GM19043 (cell line): ENCODE data around the gene FBXW8.
"Not testable (repeated sequence)": the region's sequence is repeated elsewhere in the genome, so short reads cannot be mapped to it uniquely, and the experiment has no call there.

ENCODE experiments used
- ATAC-seq: cut with Tn5 transposase; IDR thresholded peaks from one replicate; pipeline ENCODE4 v1.9.1; 2021; ENCODE audit warnings: low read depth; ENCODE audit not compliant: unreplicated experiment

Gene FBXW8

DNA sequence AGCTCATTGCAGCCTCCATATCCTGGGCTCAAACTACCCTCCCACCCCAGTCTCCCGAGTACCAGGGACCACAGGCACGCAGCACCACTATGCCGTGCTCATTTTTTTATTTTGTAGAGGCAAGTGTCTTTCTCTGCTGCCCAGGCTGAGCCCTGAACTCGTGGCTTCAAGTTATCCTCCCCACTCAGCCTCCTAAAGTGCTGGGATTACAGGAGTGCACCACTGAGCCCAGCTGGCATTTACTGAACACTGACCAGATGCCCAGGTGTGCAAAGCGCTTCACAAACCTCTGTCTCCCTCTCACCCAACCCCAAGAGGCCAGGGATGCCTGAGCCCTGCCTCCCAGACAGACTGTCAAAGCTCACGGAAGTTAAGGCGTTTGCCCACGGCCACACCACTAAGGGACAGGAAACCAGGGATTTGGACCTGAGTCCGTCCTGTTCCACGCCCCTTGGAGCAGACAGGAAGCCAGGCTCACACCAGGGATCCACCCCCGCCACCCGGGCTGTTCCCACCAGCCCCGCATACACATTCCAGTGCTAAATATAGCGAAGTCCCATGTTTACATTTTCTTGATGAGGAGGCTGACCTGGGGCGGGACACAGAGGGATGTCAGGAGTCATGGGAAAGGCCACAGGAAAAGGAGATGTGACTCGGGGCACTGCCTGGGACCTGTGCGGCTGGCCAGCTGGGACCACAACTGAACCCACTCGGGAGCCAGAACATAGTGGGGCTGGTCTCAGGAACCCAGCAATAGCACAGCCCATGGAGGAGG, 137.2 kb downstream of the FBXW8 start:
- no peak for ATAC-seq

DNA sequence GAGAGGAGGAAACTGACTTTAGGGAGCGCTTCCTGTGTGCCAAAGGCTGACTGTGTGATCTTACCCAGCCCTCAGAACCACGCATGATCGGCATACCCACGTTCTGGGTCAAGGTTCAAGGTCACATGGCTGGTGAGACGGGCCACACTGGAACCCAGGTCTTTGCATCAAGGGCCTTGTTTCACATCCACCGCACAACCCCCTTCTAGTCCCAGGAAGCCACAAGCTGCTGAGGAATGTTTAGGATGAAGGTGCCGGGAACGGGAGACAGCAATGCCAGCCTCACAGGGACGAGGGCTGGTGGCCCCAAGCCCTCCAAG, 137.8 kb downstream of the FBXW8 start:
- no peak for ATAC-seq

DNA sequence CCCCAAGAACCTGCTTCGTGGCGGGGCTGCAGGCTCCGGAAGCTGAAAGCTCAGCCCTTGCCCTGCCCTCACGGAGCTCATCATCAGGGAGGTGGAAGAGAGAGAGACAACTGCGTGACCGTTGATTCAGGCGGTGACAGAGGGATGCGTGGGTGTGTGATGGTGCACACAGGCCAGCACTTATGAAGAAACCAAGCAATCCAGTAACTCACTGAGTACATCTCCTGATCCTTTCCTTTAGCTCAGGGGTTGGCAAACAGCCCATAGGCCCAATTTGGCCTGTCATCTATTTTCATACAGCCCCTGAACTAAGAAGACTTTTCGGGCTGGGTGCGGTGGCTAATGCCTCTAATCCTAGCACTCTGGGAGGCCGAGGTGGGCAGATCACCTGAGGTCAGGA, 138.5 kb downstream of the FBXW8 start:
- ATAC-seq: no peak

DNA sequence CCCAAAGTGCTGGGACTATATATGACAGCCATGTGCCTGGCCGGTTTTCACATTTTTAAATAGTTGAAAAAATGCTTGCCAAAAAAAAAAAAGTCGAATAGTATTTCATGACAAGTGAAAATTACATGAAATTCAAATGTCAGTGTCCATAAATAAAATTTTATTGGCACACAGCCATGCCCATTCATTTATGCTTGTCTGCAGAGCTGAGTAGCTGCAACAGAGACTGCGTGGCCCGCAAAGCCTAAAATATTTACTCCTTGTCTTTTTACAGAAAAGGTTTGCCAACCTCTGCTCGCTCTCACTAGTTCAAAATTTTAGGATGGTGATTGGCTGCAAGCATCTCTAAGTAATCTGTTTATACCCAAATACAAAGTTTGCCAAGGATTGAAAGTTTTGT, 139.3 kb downstream of the FBXW8 start:
- ATAC-seq: no peak

DNA sequence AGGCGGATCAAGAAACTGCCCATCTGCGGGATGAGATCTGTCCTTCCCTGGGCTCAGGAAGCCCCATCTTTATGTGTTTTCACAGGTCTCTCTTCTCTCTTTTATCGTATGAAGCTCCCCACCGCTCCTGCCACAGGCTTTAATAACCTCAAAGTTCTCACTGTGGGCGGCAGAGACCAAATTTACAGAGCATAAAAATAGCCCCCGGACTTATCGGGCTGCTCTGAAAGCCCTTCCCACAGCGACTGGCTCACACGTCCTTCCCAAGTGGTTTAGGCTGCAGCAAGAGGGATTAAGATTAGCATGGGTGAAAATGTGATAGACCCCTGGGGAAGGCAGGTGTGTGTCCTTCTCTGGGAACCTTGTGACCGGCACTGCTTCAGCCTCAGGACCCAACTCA, 140.6 kb downstream of the FBXW8 start:
- ATAC-seq: no peak

DNA sequence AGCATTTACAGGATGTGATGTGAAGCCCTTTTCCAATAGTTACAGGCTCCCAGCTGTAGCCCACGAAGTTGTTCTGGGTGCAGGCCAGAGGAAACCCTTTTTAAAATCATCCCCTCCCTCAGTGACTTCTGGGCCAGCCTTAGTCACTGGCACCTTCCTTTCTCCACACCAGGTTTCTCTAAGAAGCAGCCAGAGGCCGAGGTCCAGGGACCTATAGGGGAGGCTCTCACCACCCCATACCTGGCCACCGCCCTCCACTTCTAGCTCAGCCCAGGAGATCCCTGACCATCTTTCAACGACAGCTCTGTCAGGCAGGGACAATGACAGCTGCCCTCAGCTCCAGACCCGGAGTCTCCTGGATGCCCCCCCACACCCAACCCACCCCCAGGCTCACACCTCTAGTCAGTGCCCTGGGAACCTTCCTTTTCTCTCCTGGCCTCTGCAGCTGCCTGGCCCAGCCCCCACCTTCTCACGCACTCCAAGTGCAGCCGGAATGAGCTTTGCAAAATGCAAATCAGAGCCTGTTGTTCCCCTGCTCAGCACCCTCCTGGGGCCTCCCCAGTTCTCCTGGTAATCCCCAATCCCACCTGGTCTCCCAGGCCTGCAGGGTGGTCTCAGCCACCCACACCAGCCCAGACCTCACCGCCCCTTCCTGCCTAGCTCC, 141.8 kb downstream of the FBXW8 start:
- ATAC-seq: peak; percentile 45

DNA sequence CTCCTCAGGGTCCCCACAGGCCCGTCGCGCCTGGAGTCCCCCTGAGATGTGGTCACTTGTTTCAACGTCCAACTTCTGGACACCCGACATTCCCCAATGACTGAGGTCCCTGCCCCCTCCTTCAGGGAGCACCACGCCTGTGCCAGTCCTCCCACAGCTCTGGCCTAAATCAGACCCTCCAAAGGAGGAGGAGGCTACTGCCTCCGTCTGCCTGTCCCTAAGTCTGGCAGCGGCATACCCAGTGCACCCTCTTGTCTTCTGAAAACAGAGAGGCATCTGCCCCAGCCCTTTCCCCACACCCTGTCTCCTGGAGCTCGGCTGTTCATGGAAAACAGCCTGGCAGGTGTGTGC, 142.3 kb downstream of the FBXW8 start:
- no peak for ATAC-seq

DNA sequence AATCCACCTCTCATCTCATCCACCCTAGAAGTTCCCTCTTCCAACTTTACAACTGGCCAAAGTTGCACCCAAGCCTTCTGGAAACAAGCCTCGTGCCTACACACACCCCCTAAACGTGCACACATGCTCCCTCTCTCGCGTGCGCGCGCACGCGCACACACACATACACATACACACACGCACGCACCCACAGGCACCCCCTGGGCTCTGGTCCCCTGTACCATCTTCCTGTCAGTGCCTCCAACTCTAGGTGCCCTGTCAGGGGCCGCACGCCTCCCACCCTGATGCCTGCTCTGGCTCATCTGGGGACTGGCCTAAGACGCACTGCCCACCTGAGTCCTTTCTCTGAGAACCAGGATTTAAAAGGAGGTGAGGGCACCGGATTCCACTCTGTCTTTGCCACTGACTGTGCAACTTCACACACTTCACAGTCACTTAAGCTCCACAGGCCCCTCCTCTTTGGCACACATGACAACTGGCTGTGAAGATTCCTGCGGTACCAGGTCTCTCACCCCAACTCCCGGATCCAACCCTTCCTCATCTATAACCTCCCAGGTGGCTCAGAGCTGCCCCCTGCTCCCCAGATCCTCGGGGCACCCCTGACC, 142.9 kb downstream of the FBXW8 start:
- no peak for ATAC-seq

DNA sequence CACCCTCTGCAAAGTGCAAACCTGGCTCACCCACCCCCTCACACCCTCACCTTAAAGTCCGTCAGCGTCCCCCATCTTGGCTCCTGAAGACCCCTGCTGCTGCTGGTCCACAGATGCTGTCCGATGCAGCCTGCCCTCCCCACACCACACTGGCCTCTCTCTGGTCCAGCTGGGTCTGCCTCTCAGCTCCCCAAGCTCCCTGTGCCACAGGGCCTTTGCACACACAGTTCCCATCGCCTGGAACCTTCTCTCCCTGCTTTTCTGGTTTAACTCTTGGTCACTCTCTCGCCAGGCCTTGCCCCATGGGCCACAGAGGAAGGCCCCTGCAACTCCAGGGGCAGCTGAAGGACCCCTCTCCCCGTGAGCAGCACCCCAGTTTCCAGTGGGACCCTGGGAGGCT, 143.5 kb downstream of the FBXW8 start:
- no peak for ATAC-seq

DNA sequence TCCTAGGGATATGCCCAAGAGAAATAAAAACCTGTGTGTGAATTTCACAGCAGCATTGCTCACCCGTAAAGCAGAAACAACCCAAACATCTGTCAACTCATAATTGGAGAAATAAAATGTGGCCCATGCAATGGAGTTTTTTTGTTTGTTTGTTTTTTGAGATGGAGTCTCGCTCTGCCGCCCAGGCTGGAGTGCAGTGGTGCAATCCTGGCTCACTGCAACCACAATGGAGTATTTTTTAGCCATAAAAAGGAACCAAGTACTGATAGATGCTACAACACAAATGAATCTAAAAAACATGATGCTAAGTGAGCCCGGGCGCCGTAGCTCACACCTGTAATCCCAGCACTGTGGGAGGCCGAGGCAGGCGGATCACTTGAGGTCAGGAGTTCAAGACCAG, 146.9 kb downstream of the FBXW8 start:
- not testable (repeated sequence) for ATAC-seq

DNA sequence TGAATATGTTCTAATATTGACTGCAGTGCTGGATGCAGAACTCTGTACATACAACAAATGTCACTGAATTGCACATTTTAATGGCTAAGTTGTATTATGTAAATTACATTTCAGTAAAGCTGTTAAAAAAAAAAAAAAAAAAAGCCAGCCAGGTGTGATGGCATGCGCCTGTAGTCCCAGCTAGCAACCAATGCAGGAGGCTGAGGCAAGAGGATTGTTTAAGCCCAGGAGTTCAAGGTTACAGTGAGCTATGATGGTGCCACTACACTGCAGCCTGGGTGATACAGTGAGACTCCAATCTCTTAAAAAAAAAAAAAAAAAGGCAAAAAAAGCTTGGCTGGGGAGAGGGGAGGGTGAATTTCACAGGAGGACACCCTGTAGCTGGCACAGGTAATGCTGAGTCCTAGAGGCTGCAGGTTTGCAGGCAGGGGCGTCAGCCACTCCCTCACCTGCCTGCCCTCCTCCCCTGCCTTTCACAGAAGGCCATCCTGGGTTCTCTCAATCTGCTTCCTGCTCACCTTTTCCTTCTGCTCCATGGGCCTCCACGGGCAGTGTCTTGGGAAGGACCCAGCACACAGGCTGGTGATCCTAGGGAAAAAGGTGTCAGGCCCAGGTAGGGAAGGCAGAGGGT, 147.8 kb downstream of the FBXW8 start:
- ATAC-seq: no peak

DNA sequence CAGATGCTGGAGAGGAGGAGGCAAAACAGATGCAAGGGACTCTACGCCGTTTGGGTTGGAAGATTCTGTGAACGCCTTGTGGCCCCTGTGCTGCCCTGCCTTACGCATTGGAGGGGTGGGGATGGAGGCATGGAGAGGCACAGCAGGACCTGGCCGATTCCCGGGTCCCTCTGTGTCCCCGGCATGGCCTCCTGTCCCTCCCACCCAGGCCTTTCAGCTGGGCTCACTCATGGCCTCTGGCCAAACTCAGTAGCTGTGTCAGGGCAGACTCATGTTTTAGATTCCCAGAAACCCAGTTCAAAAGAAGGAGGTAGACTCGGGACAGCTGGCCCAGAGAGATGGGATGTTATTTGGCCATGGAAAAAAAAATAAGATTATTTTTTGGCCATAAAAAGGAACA, 148.4 kb downstream of the FBXW8 start:
- no peak for ATAC-seq

DNA sequence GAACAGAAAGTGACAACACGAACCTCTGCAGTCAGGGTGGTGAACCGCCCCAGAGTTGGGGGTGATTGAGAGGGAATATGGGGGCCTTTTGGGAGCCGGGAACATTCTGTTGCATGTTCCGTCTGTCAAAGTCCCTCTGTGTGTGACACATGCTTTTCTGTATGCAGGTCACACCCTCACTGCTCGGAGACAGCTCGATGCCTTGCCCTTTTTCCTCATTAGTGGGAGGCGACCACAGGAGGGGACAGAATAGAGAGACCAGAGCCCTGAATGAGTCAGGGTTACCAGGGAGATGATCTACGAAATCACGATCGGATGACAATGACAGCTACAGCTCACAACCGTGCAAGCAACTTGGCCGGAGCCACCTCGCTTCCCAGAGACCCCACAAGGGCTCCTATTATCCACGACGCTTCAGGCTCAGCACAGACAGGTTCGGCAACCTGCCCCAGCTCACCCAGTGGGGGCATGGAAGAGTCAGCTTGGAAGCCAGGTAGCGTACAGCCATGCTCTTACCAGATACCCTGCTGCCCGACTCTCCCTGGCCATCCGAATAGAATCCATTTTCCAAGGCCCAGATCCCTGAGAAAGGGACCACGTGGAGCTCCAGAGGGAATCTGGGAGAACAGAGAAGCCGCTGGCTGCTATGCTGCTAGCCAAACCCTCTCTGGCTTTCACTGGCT, 149.6 kb downstream of the FBXW8 start:
- ATAC-seq: no peak

DNA sequence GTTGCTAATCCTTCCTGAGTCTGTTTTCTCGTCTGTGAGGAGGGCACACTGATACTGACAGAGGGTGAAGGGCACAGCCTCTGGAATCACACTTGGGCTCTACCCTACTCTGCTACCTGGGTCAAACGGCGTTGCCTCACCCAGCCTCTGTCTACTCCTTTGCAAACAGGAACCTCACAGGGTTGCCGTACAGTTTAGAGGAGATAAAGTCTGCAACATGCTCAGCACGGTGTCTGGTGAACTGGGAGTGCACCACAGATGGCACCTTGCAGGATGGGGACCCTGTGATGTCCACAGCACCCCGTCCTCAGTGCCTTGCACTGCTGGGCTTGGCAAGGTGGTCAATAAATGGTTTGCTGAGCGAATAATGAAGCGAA, 150.2 kb downstream of the FBXW8 start:
- no peak for ATAC-seq

DNA sequence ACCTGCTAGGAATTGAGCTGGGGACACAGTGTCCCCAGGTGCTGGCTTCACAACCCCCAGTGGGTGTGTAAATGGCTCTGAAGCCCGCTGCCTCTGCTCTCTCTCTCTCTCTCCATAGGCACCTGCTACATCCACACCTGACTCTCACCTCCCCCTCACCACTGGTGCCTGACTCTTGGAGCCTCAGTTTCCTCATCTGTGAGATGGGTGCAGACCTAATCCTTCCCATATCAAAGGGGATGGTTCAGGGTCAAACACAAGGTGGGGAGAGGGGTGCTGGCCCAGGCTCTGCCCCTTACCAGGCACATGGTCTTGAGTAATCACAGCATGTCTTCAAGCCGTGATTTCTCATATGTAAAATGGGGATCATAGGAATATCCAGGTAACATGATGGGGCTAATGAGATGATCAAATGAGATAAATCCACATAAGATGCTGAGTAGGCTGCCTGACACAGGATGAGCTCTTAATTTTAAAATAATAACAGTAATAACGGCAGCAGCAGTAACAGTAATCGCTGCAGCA, 150.9 kb downstream of the FBXW8 start:
- no peak for ATAC-seq

DNA sequence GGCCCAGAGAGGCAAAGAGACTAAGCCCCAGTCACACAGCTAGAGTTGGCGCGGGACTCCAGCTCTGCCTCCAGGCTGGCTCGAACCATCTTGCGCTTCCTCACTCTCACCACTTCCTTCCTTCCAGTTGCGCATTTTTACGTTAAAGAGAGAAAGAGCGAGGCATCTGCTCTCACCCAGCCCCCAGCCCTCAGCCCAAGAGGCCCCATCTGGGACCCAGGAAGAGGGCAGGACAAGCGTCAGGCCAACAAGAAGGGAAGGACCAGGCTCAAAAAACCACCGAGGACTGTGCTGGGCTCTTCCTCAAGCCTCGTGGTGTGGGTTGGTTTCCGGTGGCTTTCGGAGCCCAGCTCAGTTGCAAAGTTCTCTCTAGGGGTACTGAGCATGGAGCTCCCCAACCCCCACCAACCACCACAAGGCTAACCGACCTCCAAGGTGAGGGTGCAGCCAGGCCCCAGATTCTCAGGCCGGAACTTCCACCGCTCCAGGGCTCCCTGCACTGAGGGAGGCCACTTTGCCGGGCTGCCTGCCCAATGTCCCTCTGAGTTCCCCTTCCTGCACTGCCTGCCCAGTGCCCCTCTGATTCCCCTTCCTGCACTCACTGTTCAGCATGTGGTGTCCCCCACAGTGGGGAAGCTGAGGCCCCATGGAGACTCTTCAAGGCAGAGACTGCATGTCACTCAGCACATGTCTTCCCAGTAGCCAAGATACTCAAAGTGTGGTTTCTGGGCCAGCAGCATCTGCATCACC, 152.6 kb downstream of the FBXW8 start:
- peak; percentile 63 for ATAC-seq

DNA sequence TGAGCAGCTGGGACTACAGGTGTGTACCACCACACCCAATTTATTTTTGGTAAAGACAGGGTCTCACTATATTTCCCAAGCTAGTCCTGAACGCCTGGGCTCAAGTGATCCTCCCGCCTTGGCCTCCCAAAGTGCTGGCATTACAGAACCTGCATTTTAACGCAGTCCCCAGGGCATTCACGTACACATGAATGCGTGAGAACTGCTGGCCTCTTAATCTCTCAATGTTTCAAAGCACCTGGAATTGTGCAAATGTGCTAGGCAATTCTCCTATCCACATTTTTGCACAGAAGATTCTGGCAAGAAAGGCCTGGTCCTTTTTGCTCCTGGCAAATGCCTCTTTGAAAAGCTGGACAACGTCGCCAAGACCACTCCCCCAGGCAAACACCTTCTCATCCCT, 153.3 kb downstream of the FBXW8 start:
- ATAC-seq: no peak

DNA sequence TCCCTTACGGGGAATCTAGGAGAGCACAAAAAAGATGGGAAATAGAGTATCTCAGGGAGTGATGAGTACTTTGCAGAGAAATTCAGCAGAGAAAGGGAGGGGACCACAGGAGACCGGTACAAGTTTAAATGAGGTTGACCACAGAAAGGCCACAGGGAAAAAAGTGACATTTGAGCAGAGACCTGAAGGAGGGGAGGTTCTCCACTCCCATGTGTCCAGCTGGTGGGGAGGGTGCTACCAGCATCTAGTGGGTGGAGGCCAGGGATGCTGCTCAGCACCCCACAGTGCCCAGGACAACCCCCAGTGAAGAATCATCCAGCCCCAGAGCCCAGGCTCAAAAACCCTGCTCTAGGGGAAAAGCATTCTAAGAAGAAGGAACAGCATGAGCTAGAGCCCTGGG, 153.8 kb downstream of the FBXW8 start:
- ATAC-seq: no peak

DNA sequence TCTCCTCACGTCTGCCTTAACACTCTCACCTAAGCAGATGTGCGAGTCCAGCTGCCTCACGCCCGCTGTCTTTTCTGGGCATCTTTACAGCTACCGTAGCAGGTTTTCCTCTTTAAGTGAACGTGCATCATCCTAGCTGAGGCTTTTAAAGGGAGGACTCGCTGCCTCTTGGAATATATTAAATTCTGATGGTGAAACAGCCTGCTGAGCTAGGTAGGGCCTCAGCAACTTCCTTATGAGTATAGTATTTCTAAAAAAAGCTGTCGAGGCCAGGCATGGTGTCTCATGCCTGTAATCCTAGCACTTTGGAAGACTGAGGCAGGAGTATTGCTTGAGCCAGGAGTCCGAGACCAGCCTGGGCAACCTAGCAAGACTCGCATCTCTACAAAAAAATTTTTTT, 156.3 kb downstream of the FBXW8 start:
- ATAC-seq: no peak

DNA sequence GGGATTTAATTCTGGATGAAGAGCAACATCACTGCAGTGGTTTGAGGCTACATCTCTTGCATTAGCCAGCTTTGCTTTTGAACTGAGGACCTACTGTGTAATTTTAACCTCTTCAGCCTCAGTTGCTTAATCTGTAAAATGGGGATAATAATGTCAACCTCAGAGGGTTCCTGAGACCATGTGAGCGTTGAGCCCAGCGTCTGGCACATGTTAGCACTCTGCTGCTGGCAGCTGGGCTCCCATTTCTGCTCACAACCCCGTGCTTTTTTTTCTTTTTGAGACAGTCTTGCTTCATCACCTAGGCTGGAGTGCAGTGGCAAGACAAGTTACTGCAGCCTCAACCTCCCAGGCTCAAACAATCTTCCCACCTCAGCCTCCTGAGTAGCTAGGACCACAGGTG, 156.9 kb downstream of the FBXW8 start:
- no peak for ATAC-seq
